ENCODE results near the gene AUTS2. TPM values are rescaled to one million over a fixed set of nuclear protein-coding genes. Genes with fewer than 3 reads are reported as not detected.

The AUTS2 gene
- total RNA-seq, 2 experiments from 2014 or later, result 16.9 to 17.7 TPM

- ChIA-PET CTCF (no interaction called here), POLR2A (no interaction called here)
- Mint-ChIP-seq H3K9me3 (no peaks in the 10 kb centered on the region), H3K27ac (no peak overlapping the region), H3K4me1 (no peaks in the 10 kb centered on the region), H3K4me3 (no peak overlapping the region), H3K36me3 (ENCODE audit: low read depth) (no peaks in the 10 kb centered on the region), H3K27me3 (no peaks in the 10 kb centered on the region)
- no peak for DNase-seq
These were observed 810.2 kb downstream of the AUTS2 start for GRCh38 chr7:70408477-70408876.

GRCh38 chr7:70408891-70409290 lies 810.6 kb downstream of the AUTS2 start:
- no peak overlapping the region for H3K27ac Mint-ChIP-seq
- POLR2A ChIA-PET, result no interaction called here
- H3K4me1 Mint-ChIP-seq, result no peaks in the 10 kb centered on the region
- no peaks in the 10 kb centered on the region for H3K36me3 Mint-ChIP-seq (ENCODE audit: low read depth)
- DNase-seq, result no peak
- no peaks in the 10 kb centered on the region for H3K27me3 Mint-ChIP-seq
- no peak overlapping the region for H3K4me3 Mint-ChIP-seq
- H3K9me3 Mint-ChIP-seq, result no peaks in the 10 kb centered on the region
- CTCF ChIA-PET, result no interaction called here

DNA sequence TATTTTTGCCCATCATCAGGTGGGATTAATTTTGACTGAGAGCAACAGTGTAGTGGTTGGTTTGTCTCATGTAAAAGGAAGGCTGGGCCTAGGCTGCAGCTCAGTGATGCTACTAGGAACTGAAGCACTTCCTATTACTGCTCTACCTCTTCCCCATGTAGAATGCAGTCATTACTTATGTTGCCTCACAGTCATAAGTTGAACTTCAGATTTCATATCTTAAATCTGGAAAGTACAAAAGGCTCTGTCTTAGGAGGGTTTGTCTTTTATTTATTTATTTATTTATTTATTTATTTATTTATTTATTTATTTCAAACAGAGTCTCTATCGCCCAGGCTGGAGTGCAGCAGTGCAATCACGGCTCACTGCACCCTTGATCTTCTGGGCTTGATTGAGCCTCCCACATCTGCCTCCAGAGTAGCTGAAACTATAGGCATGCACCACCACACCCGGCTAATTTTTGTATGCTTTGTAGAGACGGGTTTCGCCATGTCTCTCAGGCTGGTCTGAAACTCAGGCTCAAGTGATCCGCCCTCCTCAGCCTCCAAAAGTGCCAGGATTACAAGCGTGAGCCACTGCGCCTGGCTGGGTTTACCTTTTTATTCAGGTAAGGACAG lies 812.0 kb downstream of the AUTS2 start:
- DNase-seq, result no peak
- no peaks in the 10 kb centered on the region for H3K9me3 Mint-ChIP-seq
- H3K27me3 Mint-ChIP-seq, result no peaks in the 10 kb centered on the region
- no peaks in the 10 kb centered on the region for H3K36me3 Mint-ChIP-seq (ENCODE audit: low read depth)
- CTCF ChIA-PET, result no interaction called here
- no peak overlapping the region for H3K4me3 Mint-ChIP-seq
- no peak overlapping the region for H3K27ac Mint-ChIP-seq
- POLR2A ChIA-PET, result no interaction called here
- no peaks in the 10 kb centered on the region for H3K4me1 Mint-ChIP-seq

DNA sequence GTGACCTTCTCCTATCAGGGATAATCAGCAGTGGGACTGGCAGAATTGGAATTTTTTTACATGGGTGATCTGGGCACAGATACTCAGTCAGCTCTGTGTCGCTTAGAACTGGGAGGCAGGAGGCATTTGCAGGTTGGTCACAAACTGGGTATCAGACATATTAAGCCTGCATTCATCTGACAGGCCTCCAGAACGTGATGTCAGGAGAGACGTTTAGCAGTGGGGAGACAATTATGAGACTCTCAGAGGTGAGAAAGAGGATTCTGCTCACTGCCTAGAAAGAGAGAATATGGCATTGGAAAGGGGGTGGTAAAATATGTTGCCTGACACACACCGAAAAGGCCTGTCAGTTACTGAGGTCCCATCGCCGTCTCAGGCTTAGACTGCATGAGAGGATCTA lies 816.1 kb downstream of the AUTS2 start:
- ChIA-PET CTCF (no interaction called here), POLR2A (no interaction called here)
- H3K27ac Mint-ChIP-seq, result no peak overlapping the region
- DNase-seq, result no peak
- H3K4me1 Mint-ChIP-seq, result no peaks in the 10 kb centered on the region
- H3K27me3 Mint-ChIP-seq, result no peaks in the 10 kb centered on the region
- no peaks in the 10 kb centered on the region for H3K9me3 Mint-ChIP-seq
- no peak overlapping the region for H3K4me3 Mint-ChIP-seq
- H3K36me3 Mint-ChIP-seq (ENCODE audit: low read depth), result no peaks in the 10 kb centered on the region

GRCh38 chr7:70415179-70415972 lies 817.1 kb downstream of the AUTS2 start:
- CTCF ChIA-PET, result no interaction called here

DNA sequence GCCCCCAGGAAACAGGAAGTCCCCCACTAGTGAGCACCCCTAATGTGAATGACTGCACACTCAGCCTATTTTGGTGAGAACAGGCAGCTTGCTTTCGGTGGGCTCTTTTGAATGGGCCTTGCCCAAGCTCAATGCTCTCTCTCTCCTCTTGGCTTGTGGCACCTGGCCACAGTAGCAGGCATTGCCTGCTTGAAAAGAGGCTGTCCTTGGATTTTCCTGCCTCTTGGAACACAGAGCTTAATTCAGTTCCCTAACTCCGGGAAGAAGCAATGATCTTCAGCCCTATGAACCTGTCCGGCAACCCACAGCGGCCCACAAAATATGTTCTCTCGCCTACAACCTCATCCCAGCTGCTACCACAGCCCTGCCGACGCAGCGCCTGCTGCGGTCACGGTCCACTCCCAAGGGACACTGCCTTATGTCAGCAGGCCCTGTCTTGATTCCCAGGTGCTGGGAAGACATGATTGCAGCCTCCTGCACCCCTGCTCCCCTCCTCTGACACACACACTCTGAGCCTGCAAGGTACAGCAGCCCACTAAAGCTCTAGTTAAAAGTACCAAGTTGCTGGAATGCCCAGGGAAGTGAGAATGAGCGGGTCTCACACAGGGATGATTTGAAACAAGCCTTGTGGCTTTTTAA lies 818.2 kb downstream of the AUTS2 start:
- Mint-ChIP-seq H3K4me3 (no peak overlapping the region), H3K4me1 (no peaks in the 10 kb centered on the region), H3K27ac (no peak overlapping the region), H3K36me3 (ENCODE audit: low read depth) (no peaks in the 10 kb centered on the region), H3K27me3 (no peaks in the 10 kb centered on the region), H3K9me3 (no peaks in the 10 kb centered on the region)
- POLR2A ChIA-PET, result no interaction called here
- no peak for DNase-seq
- CTCF ChIA-PET, result no interaction called here

More at GRCh38 chr7:70415179-70415972, 817.1 kb downstream of the AUTS2 start:
- Mint-ChIP-seq H3K4me3 (no peak overlapping the region), H3K36me3 (ENCODE audit: low read depth) (no peaks in the 10 kb centered on the region), H3K4me1 (no peaks in the 10 kb centered on the region), H3K9me3 (no peaks in the 10 kb centered on the region), H3K27me3 (no peaks in the 10 kb centered on the region), H3K27ac (no peak overlapping the region)
- POLR2A ChIA-PET, result no interaction called here
- no peak for DNase-seq

DNA sequence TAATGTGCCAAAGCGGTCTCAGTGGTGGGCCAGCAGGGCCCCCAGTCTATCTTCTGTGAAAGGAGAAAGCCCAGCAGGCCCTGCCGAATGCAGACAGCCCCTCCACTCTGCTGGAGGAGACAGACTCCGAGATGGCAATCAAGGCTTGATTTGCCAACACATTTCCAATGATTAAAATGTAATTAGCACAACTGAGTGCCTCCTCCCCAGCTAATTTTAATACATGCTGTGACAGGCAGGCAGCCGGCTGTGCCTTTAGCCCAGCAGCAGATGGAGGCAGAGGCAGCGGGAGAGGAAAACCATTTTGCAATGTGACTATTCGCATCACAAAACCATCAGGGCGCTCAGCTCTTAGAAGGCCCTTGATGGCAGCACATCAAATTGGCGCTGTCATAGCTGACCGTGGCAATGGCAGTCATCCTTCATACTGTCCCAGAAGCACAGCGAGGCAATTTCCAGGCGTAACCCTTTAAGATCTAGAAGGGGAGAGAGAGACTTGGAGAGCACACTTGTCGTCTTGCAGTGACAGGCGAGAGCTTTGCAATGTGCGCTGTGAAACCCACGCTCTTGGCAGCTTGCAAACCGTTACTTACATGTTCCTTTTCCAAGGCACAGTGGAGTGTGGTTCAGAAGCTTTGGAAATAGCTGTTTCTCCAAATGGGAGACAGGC lies 818.8 kb downstream of the AUTS2 start:
- Mint-ChIP-seq H3K9me3 (no peaks in the 10 kb centered on the region), H3K36me3 (ENCODE audit: low read depth) (no peaks in the 10 kb centered on the region), H3K4me3 (no peak overlapping the region), H3K27ac (no peak overlapping the region), H3K4me1 (no peaks in the 10 kb centered on the region), H3K27me3 (no peaks in the 10 kb centered on the region)
- DNase-seq, result no peak
- CTCF ChIA-PET, result no interaction called here
- POLR2A ChIA-PET, result no interaction called here

- ChIA-PET POLR2A (no interaction called here), CTCF (no interaction called here)
- no peak overlapping the region for H3K4me3 Mint-ChIP-seq
- H3K9me3 Mint-ChIP-seq, result no peaks in the 10 kb centered on the region
- H3K27me3 Mint-ChIP-seq, result no peaks in the 10 kb centered on the region
- H3K36me3 Mint-ChIP-seq (ENCODE audit: low read depth), result no peaks in the 10 kb centered on the region
- no peaks in the 10 kb centered on the region for H3K4me1 Mint-ChIP-seq
- no peak for DNase-seq
- H3K27ac Mint-ChIP-seq, result no peak overlapping the region
These were observed 821.5 kb downstream of the AUTS2 start for GRCh38 chr7:70419526-70420380.

GRCh38 chr7:70420381-70420662 lies 822.0 kb downstream of the AUTS2 start:
- H3K36me3 Mint-ChIP-seq (ENCODE audit: low read depth), result no peaks in the 10 kb centered on the region
- H3K4me3 Mint-ChIP-seq, result no peak overlapping the region
- POLR2A ChIA-PET, result no interaction called here
- CTCF ChIA-PET, result no interaction called here
- H3K9me3 Mint-ChIP-seq, result no peaks in the 10 kb centered on the region
- H3K27me3 Mint-ChIP-seq, result no peaks in the 10 kb centered on the region
- no peak for DNase-seq
- H3K27ac Mint-ChIP-seq, result no peak overlapping the region
- H3K4me1 Mint-ChIP-seq, result no peaks in the 10 kb centered on the region

- H3K9me3 Mint-ChIP-seq, result no peaks in the 10 kb centered on the region
- ChIA-PET CTCF (no interaction called here), POLR2A (no interaction called here)
- H3K27ac Mint-ChIP-seq, result no peak overlapping the region
- H3K4me1 Mint-ChIP-seq, result no peaks in the 10 kb centered on the region
- no peak for DNase-seq
- H3K36me3 Mint-ChIP-seq (ENCODE audit: low read depth), result no peaks in the 10 kb centered on the region
- H3K27me3 Mint-ChIP-seq, result no peaks in the 10 kb centered on the region
- no peak overlapping the region for H3K4me3 Mint-ChIP-seq
These were observed 823.0 kb downstream of the AUTS2 start for GRCh38 chr7:70421319-70421718.

DNA sequence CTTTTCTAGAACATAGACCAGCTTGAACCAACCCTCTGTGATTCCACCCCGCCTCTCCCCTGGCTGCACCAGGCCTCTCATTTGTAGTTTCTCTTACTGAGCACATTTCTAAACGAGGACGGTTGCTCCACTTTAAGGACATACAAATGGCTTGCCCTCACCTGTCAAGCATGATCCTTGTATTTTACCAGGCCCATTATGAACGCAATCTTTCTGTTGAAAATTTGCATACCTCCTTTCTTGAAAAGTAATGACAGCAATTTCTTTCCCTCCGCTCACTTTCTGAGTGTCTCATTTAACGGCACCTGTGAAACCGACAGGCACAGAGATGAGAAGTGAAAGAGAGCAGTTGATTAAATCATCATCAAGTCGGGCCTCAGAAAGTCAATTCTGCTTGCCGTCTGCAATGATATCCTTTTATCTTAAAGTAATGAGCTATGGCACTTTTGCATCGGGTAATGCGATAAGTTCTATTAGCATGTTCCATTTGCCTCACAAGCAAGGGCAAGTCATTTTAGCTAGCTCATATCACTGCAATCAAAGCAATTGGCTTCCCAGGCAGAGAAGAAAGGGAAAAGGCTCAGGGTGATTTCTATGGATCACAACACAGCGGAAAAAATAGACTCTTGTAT lies 828.1 kb downstream of the AUTS2 start:
- ChIA-PET POLR2A (no interaction called here), CTCF (no interaction called here)
- H3K27me3 Mint-ChIP-seq, result no peaks in the 10 kb centered on the region
- H3K36me3 Mint-ChIP-seq (ENCODE audit: low read depth), result no peaks in the 10 kb centered on the region
- H3K9me3 Mint-ChIP-seq, result peaks cover 7% of the 10 kb centered on the region
- H3K27ac Mint-ChIP-seq, result no peak overlapping the region
- H3K4me1 Mint-ChIP-seq, result no peaks in the 10 kb centered on the region
- DNase-seq, result no peak
- H3K4me3 Mint-ChIP-seq, result no peak overlapping the region

DNA sequence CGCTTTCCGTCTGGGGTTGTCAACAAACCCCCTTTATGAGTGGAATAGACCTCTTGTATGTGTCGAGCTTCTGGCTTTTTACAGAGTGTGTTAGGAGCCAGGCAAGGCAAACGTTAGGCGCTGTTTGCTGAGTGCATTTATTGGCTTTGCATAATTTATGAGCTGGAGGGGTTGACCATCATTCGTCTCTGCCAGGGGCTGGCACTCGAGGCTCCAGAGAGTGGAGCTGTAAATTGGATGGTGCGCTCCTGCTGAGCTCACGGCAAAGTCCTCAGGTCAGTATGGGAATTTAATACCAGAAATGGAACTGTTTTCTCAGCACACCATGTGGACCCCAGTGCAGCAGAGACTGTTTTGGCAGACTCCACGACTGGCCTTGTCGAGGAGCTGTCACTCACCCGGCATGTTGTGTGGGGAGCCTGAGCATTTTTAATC lies 834.3 kb downstream of the AUTS2 start:
- CTCF ChIA-PET, result no interaction called here
- POLR2A ChIA-PET, result interaction anchor here (0.6 kb wide), 1 partner anchor 2000 kb away, joined by 3 read pairs; no protein-coding TSS in a partner anchor
- DNase-seq, result no peak

DNA sequence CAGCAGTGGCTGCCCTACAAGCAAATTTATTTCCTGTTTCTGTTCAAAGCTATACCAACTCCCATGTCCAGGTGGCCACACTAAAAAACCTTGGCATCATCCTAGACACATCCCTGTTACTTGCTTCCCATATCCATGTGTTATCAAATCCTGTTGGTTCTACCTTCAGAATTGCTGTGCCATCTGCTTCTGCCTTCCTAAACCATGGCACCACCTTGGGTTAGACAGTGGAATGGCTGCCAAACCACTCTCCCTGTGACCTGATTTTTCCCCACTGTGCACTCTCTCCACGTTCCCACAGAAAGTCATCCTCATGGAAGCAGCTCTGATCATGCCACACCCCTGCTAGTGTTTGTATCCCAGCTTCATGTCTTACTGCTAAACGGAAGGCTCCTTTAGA lies 836.1 kb downstream of the AUTS2 start:
- Mint-ChIP-seq H3K27me3 (no peaks in the 10 kb centered on the region), H3K4me3 (no peak overlapping the region), H3K27ac (no peak overlapping the region), H3K36me3 (ENCODE audit: low read depth) (no peaks in the 10 kb centered on the region), H3K4me1 (no peaks in the 10 kb centered on the region), H3K9me3 (peaks cover 5% of the 10 kb centered on the region)
- CTCF ChIA-PET, result no interaction called here
- POLR2A ChIA-PET, result no interaction called here
- DNase-seq, result no peak

More for the DNA sequence above, 834.3 kb downstream of the AUTS2 start:
- H3K36me3 Mint-ChIP-seq (ENCODE audit: low read depth), result no peaks in the 10 kb centered on the region
- no peak overlapping the region for H3K27ac Mint-ChIP-seq
- H3K27me3 Mint-ChIP-seq, result no peaks in the 10 kb centered on the region
- no peak overlapping the region for H3K4me3 Mint-ChIP-seq
- H3K4me1 Mint-ChIP-seq, result no peaks in the 10 kb centered on the region
- peaks cover 7% of the 10 kb centered on the region for H3K9me3 Mint-ChIP-seq
